Activated CD8-positive, alpha-beta memory T cell treated with anti-CD3 and anti-CD28 coated beads, Interleukin-2, amount 50 U/mL, for 24 hours (primary cell): ENCODE results near the gene MAPK8IP3.

Experiments
- DNase-seq: peaks from one replicate; pipeline ENCODE4 v3.0.0-alpha.2; 2020; ENCODE audit errors: extremely low read depth

Gene MAPK8IP3

GRCh38 chr16:1763521-1764511, 57.8 kb downstream of the MAPK8IP3 start:
- no peak for DNase-seq

- no peak for DNase-seq
Measured at GRCh38 chr16:1764971-1765370, 59.0 kb downstream of the MAPK8IP3 start.

GRCh38 chr16:1765826-1766225, 59.8 kb downstream of the MAPK8IP3 start:
- no peak for DNase-seq

GRCh38 chr16:1766231-1766630, 60.2 kb downstream of the MAPK8IP3 start:
- DNase-seq = no peak

- no peak for DNase-seq
Measured at GRCh38 chr16:1766701-1767100, 60.7 kb downstream of the MAPK8IP3 start.

- DNase-seq = no peak
Measured at GRCh38 chr16:1767116-1767994, 61.4 kb downstream of the MAPK8IP3 start.

- DNase-seq = no peak
Measured at GRCh38 chr16:1768061-1768766, 62.2 kb downstream of the MAPK8IP3 start.

- DNase-seq = no peak
Measured at GRCh38 chr16:1768767-1769401, 62.9 kb downstream of the MAPK8IP3 start.

GRCh38 chr16:1769402-1770300, 63.7 kb downstream of the MAPK8IP3 start:
- DNase-seq = no peak

- no peak for DNase-seq
Measured at GRCh38 chr16:1770328-1771187, 64.6 kb downstream of the MAPK8IP3 start.

GRCh38 chr16:1771188-1771863, 65.3 kb downstream of the MAPK8IP3 start, which contains the start of gene NME3:
Gene NME3 (minus strand): TSS chr16:1771543. CDS start chr16:1771534, 9 bp downstream.
- DNase-seq = no peak

GRCh38 chr16:1771864-1772361, 65.9 kb downstream of the MAPK8IP3 start:
- no peak for DNase-seq

- DNase-seq = no peak
Measured at GRCh38 chr16:1772362-1772907, 66.4 kb downstream of the MAPK8IP3 start, which contains the start of gene EME2. Gene EME2 (plus strand): TSS chr16:1772810. CDS start chr16:1773228, 418 bp downstream.

GRCh38 chr16:1772908-1773702, 67.1 kb downstream of the MAPK8IP3 start, which contains the start of gene MRPS34:
Gene MRPS34 (minus strand): TSS chr16:1773134. CDS start chr16:1773119, 15 bp downstream.
- DNase-seq = no peak

- DNase-seq = no peak
Measured at GRCh38 chr16:1773703-1774447, 67.9 kb downstream of the MAPK8IP3 start.

GRCh38 chr16:1774448-1774780, 68.4 kb downstream of the MAPK8IP3 start:
- no peak for DNase-seq
